Right ventricle myocardium superior (tissue), 1 donor: Measurements from ENCODE around the gene SLC43A2. TPM values are rescaled to one million over a fixed set of nuclear protein-coding genes. Genes with fewer than 3 reads are reported as not detected.

Source experiments
- ATAC-seq: fragments of 200-7000 bp; cut with Tn5 transposase; one replicate; pipeline ENCODE4 v1.9.1; 2020; ENCODE audit warnings: mild to moderate bottlenecking; ENCODE audit not compliant: poor library complexity
- DNase-seq: peaks from one replicate; pipeline ENCODE4 v3.0.0-alpha.2; 2020
- intact Hi-C: fragments of 100-400 bp; cut with DNase I; formaldehyde crosslinking; loops from one replicate; pipeline ENCODE4 v1.11.2; 2022
- total RNA-seq: library from RNA; stranded (reverse); fragmentation: NEBNext Ultra II Directional; extraction: Animal tissue kit (Norgen Biotek cat#: 25700); gene quantifications from one replicate; pipeline ENCODE4 v1.2.1, GENCODE V29; 2021
- donor health status: DM: no; HTN: yes; CAD: no; lungs with severe emphysema.

SLC43A2 gene
- total RNA-seq, 1 donor from 2014 or later = 4.2 TPM

DNA sequence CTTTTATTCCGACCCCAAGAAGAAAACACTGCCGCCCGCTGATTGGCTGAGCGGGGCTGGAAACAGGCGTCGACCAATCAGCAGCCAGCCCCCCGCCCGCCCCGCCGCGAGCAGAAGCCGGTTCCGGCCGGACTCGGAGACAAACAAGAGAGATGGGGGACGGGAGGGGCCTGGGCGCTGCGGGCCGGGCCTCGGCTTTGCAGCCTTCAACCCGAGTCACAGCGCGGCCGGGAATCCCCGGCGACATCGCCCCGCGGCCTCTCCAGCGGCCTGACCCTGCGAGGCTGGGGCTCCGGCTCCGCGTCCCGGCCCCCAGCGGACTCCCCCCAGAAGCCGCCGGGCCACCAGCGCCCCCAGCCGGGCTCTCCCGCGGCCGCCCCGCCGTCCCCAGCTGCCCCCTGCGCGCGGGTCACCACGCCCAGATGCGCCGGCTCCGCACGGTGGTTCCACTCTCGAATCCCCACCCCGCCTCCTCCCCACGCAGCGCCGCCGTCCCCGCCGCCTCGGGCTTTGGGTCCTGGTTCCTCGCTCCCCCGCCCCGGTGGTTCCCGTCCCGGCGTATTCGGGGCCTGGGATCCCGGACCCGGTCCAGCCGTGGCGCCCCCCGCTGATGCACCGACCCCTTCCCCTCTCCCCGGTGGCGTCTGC, 346 bp upstream of the SLC43A2 start:
- ATAC-seq = peak; percentile 91
- peak; percentile 96 for DNase-seq
- intact Hi-C loops = loop anchor here (1.0 kb wide), 1 partner anchor 55 kb away; no protein-coding TSS in a partner anchor

DNA sequence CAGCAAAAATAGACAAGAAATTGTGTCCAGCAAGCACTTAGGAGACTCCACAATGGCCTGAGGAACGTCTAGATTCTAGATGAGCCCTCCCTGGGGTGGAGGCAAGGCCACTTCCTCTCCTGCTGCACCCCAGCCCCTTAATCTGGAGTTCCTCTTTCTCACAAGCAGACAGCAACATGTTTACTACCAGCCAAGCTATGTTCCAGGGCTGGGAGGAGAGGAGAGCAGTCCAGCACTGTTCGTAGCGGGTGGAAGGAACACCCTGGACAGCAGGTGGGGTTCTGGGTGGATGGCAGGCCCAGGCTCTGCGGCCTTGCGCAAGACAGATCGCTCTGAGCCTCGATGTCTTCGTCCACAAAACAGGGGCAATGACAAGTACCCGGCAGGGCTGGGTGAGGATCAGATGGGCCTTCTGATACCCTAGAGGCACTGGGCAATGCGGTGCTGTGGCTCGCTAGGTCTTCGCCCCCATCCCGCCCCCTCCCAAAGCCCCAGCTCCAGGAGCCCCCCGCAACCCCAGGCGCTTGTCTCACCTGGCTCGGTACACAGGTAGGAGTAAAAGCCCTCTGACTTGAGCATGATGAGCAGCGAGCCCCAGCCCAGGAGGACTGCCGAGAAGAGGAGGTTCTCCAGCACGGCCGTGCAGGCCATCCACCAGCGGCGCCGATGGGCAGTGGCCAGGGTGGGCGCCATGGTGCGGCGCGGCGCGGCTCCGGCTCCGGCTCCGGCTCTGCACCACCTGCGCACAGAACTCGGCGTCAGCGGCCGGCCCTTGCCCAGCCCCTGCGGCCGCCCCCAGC, 1.3 kb downstream of the SLC43A2 start:
- DNase-seq (no peak), ATAC-seq (no peak)
- intact Hi-C loops = no loop called here

DNA sequence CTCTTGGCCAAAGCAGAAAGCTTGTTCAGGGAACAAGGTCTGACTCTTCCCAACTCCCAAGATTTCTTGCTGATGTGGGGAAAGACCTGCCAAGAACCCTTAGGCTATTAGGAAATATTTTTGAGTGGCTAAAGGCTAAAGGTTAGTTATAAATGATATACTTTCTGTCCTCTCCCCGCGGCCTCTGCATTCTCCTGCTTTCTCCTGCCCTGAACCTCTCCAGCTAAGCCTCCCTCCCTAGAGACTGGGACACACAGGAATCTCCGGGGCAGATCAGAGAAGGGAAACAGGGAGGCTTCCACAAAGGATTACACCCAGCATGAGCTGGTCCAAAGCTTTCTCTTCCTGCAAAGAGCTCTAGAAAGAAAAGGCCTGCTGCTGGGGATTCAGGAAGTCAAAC, 2.3 kb downstream of the SLC43A2 start:
- DNase-seq (no peak), ATAC-seq (no peak)
- intact Hi-C loops = no loop called here

DNA sequence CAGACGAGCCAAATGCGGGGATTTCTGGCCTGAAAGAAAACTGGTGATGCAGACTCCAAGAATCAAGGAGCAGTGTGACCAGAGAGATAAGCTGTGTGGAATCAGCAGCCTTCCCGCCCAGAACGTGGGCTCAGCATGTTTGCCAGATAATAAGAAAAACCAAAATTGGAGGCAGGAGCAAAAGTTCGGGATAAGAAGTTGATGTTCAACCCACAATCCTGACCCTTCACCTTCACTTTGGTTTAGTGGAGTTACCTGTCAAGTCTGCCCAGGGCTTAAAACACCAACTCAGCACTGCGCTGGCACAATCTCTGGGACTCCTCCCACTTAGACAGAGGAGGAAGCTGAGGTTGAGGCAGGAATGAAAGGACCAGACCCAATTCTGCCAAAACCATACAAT, 3.1 kb downstream of the SLC43A2 start:
- DNase-seq (no peak), ATAC-seq (no peak)
- intact Hi-C loops = no loop called here

DNA sequence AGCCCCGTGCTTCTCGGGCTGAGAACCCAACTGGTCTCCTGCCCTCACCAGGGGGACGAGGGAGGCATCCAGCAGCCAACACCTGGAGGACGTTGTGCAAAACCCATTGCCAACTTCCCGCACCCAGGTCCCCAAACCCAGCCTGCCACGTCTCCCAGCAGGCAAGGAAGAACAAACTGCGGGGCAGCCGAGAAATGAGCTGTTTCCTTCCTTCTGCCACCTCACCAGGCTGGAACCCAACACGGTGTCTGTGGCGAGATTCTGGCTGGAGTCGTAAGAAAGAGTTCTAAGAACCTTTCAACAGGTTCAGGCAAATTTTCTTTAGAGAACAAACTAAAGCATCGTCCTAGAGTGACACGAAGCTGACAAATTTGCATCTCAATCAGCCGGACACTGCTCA, 3.6 kb downstream of the SLC43A2 start:
- DNase-seq = no peak
- intact Hi-C loops = no loop called here
- ATAC-seq = no peak

DNA sequence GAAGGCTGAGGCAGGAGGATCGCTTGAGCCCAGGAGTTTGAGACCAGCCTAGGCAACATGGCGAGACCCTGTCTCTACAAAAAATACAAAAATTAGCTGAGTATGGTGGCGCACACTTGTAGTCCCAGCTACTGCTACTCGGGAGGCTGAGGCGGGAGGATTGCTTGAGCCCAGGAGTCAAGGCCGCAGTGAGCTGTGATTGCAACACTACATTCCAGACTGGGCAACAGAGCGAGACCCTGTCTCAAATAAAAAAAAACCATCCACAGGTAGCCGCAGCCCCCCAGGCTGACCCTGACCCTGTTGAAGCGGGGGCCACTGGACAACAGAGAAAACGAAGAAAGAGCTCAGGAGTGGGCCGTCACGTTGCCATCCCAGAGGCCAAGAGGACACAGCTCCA, 4.0 kb downstream of the SLC43A2 start:
- DNase-seq (no peak), ATAC-seq (no peak)
- intact Hi-C loops = no loop called here

DNA sequence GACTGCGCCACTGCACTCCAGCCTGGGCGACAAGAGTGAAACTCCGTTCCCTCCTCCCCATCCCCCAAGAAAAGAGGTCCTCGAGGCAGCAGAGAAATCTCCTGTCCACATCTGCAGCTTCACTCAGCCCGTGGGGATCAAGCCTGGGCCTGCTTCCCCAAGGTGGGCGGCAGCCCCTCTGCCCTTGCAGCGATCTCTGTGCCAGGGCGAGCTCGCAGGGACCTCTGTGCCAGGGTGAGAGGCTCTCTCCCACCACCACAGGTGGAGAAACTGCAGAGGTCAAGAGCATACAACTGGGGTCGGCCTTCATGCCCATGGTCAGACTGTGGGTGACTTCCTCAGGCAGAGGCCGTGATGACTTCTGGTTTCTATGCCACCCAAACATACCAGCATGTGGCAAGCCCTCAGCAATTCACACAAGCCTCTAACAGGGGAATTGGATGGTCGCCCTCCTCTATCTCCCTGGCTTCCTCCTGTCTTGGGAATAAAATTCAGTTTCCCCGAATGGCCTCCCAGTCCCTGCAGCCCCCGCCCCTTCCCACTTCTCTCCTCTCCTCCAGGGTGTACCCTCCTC, 5.5 kb downstream of the SLC43A2 start:
- intact Hi-C loops = no loop called here
- DNase-seq = no peak
- ATAC-seq = no peak

DNA sequence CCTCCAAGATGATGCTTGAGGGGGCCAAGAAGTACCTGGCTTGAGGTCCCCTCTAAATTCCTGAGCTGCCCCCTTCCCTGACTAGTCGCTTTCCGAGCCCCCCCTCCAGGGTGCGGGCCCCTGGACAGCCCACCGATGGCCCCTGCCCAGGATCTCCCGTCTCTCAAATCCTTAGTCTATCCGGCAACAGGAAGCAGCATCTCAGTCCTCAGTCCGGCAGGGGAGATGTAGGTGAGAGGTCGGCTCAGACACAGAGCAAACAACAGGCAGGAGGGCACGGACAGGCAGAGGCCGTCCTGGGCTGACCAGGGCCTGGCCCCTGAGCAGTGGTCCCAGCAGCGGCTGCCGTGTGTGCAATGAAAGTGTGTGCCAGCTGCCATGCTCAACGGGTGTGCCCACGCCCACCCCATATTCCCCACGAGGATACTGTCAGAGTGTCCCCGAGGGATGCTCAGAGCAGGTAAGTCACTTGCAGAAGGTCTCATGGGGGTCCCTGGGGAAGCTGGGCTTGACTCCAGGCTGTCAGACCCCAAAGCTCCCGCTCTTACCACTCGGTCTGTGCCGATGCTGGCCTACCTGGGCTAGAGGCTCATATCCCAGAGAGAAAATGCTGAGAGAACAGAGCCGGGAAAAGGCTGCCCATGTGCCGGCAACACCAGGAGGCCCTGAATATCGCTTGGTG, 7.2 kb downstream of the SLC43A2 start:
- no peak for ATAC-seq
- intact Hi-C loops = no loop called here
- no peak for DNase-seq

DNA sequence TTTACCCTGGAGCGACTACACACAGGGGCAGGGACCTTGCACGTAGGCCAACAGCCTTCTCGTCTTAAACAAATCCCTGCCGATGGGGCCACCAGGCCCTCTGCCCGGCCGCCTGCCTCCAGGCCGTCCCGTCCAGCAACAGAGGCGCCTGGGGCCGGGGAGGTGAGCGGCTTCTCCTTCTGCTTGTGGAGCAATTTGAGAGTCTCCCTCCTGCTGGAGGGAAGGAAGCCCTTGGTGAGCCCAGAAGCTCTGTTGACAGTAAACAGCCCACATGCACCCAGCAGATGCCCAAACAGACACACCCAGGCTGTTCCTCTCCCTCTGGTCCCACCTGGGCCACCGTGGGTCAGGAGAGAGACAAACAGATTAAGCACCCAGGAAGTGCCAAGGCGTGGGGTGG, 8.1 kb downstream of the SLC43A2 start:
- ATAC-seq = no peak
- no peak for DNase-seq
- intact Hi-C loops = no loop called here

DNA sequence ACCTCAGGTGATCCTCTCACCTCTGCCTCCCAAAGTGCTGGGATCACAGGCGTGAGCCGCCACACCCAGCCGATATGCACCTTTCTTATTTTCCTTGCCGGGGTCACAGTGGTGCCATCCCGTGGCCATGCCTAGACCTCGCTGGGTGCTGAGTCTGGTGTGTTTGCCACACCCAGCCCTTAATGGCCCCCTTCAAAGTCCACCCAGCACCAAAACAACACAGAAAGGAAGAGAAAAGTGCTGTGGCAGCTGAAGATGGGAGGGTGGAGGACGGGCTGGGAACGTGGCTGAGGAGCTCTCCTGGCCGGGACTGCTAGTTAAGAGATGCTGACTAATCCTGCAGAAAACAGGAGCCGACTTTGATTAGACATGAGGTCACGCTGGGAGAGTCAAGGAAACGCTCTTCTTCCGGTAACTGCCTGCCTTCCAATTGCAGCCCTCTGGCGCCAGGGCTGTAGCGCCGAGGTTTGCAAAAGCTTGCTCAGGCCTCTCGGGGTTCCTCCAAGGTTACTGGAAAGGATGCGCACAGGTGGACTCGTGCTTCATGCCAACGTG, 10.9 kb downstream of the SLC43A2 start:
- intact Hi-C loops = no loop called here
- ATAC-seq = peak; percentile 73
- peak; percentile 60 for DNase-seq

DNA sequence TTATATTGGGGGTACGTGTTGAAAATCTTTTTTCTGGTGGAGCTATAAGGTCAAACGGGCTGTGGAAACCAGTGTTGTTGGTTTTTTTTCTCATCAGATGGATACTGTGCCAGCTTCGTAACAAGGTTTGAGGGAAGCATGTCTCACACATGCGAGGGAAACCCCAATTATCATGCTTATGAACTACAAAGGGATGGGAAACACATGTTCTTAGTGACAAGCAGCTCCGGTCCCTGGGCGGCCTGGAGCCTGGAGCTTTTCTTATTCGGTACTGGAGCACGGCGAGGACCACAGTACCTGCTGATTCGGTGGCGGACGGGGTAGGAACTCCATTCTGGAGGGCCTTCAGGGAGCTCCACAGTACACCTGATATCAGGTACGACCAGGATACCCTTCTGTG, 12.5 kb downstream of the SLC43A2 start:
- no peak for DNase-seq
- no peak for ATAC-seq
- intact Hi-C loops = no loop called here

DNA sequence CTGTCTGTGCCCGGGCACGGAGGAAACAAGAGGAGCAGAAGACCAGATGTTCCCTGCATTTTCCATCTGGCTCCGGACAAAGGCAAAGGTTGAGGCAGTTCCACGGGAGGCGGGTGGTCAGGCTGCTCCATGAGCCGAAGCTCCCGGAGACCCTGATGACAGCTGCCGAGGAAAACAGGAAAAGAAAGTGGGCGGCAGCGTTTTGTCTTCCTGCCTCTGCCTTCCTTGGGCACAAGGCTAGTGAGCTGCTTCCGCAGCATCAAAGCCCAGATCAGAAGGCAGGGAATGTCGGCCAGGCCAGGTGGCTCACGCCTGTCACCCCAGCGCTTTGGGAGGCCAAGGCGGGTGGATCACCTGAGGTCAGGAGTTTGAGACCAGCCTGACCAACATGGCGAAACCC, 16.2 kb downstream of the SLC43A2 start:
- DNase-seq (no peak), ATAC-seq (peak; percentile 16)
- intact Hi-C loops = no loop called here

DNA sequence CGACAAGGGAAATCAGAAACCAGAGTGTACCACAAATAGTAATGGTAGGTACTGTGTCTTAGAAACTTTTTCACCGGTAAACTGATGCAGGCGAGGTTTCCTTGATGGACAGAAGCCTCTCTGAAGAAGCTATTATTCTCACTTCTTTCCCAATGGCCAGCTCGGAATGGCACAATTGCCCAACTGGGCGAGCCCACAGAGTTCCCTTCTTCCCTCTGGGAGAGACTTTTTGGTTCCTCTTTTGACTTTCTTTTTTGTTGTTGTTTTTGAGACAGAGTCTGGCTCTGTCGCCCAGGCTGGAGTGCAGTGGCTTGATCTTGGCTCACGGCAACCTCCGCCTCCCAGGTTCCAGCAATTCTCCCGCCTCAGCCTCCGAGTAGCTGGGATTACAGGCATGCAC, 16.9 kb downstream of the SLC43A2 start:
- DNase-seq (no peak), ATAC-seq (peak; percentile 59)
- intact Hi-C loops = no loop called here

DNA sequence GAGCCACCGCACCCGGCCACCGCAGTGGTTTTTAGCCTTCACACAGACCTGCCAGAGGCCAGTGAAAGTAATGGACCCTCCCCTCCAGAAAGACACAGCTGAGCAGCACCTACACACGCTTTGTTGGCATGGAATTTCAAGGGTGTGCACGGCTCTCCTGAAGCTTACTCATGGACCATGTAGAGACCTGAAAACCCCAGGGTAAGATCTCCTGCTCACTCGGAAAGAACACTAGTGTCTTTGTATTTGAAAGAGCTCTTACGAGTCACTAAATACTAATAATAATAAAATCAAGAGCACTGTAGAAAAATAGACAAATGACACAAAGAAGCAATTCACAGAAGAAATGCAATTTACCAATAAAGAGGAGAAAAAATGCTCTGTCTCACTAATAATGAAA, 20.0 kb downstream of the SLC43A2 start:
- ATAC-seq (no peak), DNase-seq (no peak)
- intact Hi-C loops = no loop called here

DNA sequence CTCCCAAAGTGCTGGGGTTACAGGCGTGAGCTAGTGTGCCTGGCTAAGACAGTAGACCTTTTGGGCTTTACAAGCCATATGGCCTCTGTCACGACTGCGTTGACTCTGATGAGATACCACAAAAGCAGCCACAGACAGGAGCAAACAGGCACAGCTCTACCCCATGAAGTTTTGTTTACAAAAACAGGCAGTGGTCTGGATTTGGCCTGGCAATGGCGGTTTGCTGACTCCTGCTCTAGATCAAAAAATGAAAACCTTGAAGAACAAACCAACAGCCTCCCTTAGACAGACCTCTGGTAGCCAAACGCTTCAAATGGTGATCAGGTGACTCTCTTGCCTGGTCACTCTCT, 20.7 kb downstream of the SLC43A2 start:
- no peak for ATAC-seq
- intact Hi-C loops = no loop called here
- no peak for DNase-seq

DNA sequence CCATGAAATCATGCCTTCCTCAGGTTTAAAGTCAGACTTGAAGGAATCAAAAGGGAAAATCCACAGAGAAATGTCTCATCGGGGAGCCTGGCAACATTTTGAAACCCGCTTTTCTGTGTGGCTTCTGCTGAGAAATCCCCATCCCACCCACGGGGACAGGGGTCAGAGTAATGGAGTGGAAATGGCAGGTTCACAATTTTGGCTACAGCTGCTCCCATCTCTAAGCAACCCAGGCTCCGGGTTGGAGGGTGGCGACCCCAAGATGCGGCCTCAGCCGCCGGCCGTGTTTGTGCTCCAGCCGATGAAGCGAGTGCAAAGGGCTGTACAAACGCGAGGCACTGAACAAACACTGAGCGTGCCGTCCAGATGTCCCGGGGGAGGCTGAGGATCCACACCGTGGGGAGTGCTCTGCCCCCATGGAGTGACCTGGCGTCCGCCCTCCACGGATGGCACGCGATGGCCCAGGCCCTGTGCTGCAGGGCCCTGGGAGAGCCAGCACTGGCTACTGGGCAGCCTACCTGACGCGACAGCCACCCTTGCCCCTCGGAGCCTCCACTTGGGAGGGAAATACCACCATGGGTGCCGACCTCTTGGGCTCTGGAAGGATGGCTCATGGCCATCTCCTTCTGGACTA, 22.2 kb downstream of the SLC43A2 start:
- no peak for DNase-seq
- ATAC-seq = no peak
- intact Hi-C loops = no loop called here

DNA sequence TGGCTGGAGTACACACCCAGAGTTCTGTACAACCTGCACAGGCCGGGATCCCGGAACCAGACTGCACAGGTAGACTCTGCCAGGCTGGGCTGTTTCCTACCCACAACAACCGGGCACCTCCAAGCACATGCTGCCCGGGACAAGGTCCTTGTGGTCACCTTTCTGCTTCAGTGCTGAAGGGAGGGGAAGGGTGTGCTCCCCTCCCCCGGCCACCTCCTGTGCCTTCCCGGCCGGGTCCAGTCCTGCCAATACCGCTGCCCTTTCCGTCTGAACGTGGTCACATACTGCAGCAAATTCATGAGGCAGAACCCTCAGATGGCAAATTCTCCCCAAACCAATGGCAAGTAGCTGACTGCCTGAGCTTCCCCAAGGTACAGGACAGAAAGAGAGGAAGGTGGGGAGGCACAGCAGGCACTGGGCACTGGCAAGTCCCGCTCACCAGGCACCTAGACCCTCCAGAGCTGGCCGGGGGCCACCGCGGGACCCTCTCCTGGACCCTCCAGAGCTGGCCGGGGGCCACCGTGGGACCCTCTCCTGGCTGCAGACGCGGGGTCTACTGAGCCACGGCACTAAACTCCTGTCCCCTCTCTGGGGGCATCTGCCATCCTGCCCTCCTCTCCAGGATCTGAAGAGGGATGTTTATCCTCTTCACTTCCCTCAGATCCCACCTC, 22.8 kb downstream of the SLC43A2 start:
- ATAC-seq (no peak), DNase-seq (no peak)
- intact Hi-C loops = no loop called here

DNA sequence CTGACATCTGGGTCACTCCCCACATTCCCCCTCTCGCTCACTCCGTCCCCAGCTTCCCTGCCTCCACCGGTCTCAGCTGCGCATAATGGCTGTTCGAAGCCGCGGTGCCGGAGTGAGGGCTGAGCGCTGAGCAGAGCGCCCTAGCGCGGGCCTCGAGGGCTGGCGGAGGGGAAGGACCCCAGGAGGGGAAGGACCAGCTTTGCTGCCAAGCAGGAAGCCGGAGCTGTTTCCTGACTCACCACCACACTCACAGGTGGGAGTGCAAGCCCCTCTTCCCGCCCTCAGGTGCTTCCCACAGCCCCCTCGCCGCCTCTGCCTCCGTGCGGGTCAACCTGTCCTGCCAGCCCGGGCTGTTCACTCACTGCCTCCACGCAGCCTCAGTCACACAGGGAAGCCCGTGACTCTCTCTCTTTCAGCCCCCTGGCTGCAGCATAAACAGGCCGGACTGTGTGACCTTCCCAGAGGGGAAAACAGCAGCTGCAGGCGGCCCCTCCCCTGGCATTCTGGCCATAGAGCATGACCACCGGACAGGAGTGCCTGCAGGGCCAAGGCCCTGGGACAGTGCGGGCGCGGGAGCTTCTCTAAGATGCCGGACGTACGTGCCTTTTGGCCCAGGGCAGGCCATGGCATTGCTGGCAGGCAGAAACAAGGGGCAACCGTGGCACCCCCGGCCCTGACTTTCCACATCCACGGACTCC, 23.7 kb downstream of the SLC43A2 start:
- ATAC-seq (no peak), DNase-seq (no peak)
- intact Hi-C loops = no loop called here
